IPS-NIHi7 (cell line): ENCODE results near the gene LOXHD1.

Source experiments
- DNase-seq: peaks from one replicate; pipeline ENCODE4 v3.0.0; 2012; ENCODE audit warnings: mixed read lengths; ENCODE audit errors: extremely low spot score

The LOXHD1 gene

GRCh38 chr18:46452820-46453219, 204.2 kb downstream of the LOXHD1 start:
- DNase-seq: peak; percentile 4

DNA sequence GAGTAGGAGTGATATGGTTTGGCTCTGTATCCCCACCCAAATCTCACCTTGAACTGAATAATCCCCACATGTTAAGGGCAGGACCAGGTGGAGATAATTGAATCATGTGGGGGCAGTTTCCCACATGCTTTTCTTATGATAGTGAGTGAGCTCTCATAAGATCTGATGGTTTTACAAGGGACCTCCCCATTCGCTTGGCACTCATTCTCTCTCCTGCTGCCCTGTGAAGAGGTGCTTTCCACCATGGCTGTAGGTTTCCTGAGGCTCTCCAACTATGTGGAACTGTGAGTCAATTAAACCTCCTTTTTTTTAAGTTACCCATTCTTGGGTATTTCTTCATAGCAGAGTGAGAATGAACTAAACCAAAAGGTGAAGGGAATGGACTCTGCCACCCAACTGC, 207.5 kb downstream of the LOXHD1 start:
- no peak for DNase-seq

GRCh38 chr18:46449033-46449432, 208.0 kb downstream of the LOXHD1 start:
- DNase-seq: peak; percentile 8

DNA sequence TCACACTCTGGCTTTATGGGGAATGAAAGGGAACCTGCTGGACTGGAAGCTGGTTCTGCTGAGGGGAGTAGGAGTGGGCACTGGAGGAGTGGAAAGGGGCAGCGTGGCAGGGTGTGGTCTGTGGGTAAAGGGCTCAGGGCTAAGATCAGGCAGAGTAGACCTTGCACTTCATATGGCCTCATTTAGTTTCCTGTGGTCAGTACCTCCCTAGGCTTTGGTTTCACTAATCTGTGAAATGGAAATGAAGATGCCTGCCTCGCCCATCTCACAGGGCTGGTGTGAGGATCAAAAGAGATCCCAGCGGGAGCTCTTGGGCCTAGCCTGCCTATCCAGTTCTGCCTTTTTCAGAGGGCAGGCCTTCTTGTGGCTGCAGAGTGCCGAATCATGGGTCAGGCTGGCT, 208.7 kb downstream of the LOXHD1 start:
- DNase-seq: peak; percentile 71

DNA sequence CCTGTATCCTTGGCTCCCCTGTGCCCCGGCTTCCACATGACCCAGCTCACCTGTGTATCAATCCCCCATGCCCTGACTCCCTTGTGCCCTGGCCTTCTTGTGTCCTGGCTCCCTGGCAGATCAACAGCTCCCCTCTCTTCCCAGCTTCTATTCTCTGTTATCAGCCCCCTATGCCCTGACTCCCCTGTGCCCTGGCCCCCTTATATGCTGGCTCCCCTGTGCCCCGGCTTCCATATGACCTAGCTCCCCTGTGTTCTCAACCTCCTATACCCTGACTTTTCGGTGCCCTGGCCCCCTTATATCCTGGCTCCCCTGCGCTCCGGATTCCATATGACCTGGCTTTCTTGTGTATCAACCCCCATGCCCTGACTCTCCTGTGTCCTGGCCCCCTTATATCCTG, 209.2 kb downstream of the LOXHD1 start:
- no peak for DNase-seq

- DNase-seq: no peak
Observed at GRCh38 chr18:46447323-46447722, 209.7 kb downstream of the LOXHD1 start.

- no peak for DNase-seq
Observed at GRCh38 chr18:46445522-46446313, 211.3 kb downstream of the LOXHD1 start.

- DNase-seq: no peak
Observed at GRCh38 chr18:46439037-46439436, 218.0 kb downstream of the LOXHD1 start.

GRCh38 chr18:46437061-46437460, 220.0 kb downstream of the LOXHD1 start:
- no peak for DNase-seq

- DNase-seq: no peak
Observed at GRCh38 chr18:46436621-46437020, 220.4 kb downstream of the LOXHD1 start.

- no peak for DNase-seq
Observed at GRCh38 chr18:46435031-46435430, 222.0 kb downstream of the LOXHD1 start.

GRCh38 chr18:46434629-46435028, 222.4 kb downstream of the LOXHD1 start:
- DNase-seq: no peak

GRCh38 chr18:46433121-46433826, 223.7 kb downstream of the LOXHD1 start:
- DNase-seq: peak; percentile 93

- no peak for DNase-seq
Observed at GRCh38 chr18:46431522-46432171, 225.4 kb downstream of the LOXHD1 start.

DNA sequence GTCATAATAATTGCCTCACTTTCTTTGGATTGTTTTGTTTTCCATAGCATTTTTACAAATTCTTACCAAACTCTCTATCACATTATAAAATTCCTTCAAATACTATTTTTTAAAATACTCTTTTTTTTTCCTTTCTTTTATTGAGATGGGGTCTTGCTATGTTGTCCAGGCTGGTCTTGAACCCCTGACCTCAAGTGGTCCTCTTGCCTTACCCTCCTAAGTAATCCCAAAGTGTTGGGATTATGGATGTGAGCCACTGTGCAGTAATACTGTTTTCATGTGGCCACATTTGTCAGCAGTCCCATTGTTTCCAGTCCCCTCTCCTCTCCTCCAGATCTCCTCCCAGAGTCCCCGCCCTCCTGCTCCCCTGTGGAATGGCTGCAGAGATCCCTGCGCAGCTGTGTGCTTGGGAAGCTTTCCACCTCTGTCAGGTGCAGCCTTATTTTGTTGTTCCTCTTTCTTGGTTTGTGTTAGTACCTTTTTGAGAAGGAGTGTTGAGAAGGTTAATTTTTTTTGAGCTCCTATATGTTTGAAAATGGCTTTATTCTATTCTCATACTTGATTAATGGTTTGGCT, 227.3 kb downstream of the LOXHD1 start:
- DNase-seq: no peak

DNA sequence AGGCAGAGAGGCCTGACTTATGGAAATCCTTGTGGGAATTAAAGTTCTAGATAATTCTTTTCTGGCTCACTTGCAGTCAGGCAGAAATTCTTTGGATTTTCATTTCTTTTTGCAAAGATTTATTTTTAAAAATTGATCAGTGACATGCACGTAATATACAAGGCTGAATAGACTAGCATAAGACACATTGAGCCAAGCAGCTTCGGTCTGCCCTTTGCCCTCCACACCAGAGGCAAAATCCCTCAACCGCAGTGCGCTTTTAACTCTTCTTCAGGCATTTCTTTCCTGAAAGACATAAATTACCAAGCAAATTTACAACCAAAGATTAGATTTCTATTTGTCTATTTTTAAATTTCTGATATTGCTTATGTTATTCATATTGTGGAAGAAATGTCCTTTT, 227.9 kb downstream of the LOXHD1 start:
- DNase-seq: no peak

GRCh38 chr18:46428368-46428767, 228.7 kb downstream of the LOXHD1 start:
- no peak for DNase-seq

DNA sequence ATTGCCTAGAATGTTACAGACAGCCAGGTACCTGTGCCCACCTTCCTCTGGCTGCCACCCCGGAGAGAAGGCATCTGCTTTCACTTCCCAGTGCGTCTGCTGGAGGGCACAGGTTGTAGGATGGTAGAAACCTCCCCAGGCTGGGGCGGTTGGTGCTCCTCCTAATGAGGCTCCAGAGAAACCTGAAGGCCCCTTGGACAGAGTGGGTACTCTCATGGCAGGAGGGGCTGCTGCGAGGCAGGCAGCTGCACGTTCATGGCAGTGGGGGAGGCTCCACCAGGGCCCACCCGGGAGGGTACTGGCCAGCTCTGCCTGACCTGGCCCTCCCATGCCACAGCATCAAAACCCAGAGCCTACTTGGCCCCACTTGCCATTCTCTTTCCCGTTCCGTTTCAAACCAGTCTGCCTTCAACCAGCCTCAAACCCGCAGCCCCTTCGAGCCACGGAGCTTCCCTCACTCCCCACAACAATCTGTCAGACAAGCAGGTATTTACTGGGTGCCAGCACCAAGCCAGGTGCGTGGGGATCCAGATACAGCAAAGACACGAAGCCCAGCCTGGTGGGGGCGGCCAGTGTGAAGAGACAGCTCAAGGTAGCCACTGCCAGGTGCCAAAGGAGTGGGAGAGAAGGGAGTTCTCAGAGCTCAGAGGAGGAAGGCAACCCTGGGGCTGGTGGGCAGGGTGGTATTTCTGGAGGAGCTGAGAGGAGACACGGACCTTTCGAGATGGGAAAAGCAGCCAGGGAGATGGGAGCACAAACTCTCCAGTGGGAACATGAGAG, 229.6 kb downstream of the LOXHD1 start:
- DNase-seq: no peak
